Hippocampal formation (tissue), 2 donors: Measurements from ENCODE around the gene CDC37.

ENCODE experiments used
- DNase-seq, 2 donors: peaks; one replicate each; lab custom pipeline; 2025; lab: John Stamatoyannopoulos, UW

CDC37 gene

DNA sequence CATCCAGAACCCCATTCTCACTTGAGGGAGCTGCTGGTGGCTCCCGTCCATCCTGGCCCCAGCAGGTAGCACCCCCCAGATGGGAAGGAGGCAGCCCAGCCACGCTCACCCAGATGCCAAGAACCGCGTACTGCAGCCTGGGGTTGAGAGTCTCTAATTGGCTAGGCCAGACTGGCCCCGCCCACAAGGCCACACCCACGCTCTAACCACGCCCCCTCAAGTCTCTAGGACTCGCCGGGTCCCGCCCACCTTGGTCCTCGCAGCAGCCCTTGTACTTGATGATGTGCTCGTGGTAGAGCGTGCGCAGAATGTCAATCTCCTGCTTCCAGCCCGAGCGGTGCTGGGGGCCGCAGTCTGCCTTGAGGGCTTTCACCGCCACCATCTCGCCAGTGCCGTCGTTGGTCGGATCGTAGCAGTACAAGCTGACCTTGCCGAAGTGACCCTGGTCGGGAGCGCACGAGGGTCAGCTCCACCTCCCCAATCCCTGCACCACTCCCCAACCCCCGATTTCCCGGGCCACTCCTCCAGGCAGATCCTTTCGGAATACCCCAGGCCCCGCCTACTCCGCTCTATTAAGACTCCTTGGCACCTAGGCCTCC lies 49.5 kb downstream of the CDC37 start:
- DNase-seq: no peak

DNA sequence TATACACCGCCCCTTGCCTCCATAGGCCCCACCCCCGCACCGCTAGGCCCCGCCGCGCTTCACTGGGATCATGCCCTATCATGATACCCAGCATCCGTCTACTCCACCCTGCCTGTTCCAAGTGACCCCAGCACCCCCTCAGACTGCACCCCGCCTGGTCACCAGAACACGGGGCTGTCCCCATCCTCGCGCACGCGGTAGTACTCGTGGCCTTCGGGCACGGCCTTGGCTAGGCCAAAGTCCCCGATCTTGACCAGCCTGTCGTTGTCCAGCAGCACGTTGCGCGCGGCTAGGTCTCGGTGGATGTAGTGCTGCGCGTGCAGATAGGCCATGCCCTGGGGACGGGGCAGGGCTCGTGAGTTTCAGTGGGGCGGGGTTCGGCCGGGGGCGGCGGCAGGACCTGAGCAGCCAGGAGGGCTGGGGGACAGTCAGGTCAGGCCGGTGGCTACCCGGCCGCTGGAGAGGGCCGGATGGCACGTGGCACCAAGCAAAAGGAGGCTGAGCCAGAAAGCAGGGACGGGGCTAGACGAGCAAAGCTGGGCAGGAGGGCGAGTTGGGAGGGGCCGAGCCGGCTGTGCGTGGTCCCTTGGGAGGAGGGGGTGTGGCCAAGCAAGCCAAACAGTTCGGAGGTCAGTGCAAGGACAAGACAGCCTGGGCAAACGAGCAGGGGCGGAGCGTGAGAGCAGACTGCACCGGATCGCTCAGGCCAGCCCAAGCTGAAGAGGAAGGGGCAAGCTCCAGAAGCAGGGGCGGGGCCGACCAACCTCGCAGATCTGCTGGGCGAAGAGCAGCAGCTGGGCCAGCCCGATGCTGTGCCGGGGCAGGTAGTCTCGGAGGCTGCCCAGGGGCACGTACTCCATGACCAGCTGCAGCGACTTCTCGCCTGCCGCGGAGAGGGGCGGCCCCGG lies 50.3 kb downstream of the CDC37 start:
- DNase-seq: no peak

GRCh38 chr19:10346509-10346908 lies 56.8 kb downstream of the CDC37 start:
- DNase-seq: peak in 1 of 2 donors; percentile 16

- DNase-seq: no peak
Observed at GRCh38 chr19:10344780-10345179, 58.6 kb downstream of the CDC37 start.

- DNase-seq: no peak
Observed at GRCh38 chr19:10343495-10343894, 59.8 kb downstream of the CDC37 start.
